ENCODE results near the gene ZBTB7C. TPM values are rescaled to one million over a fixed set of nuclear protein-coding genes. Genes with fewer than 3 reads are reported as not detected.

The ZBTB7C gene
- polyA plus RNA-seq, 6 donors from 2014 or later, result not detected

DNA sequence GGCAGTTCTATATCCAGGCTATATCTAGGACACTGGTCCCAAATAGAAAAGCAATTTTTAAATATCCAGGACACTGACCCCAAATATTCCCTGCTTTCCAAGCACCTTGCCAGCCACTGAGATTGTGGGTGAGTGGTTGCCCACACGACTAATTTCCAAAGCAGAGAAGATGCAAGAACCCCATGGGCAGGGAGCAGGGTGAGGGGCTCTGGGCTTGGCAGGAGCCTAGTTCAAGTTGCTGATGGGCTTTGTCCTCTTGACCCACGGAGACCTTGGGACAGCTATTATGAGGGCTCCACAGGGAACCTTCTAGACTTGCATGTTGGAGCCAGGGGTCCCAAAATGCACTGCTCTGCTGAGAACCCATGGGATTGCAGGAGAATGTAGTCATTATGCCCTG, 332.7 kb downstream of the ZBTB7C start:
- Mint-ChIP-seq H3K4me1 (no peaks in the 10 kb centered on the region), H3K27ac (no peak overlapping the region), H3K36me3 (no peaks in the 10 kb centered on the region), H3K27me3 (peaks cover 10 to 35% (median 34%) of the 10 kb centered on the region in 3 donors), H3K4me3 (no peak overlapping the region), H3K9me3 (peaks cover 0 to 2% (median 0%) of the 10 kb centered on the region in 7 donors)
- DNase-seq (no peak), ATAC-seq (ENCODE audit: low read depth in 2 of 2) (no peak)

DNA sequence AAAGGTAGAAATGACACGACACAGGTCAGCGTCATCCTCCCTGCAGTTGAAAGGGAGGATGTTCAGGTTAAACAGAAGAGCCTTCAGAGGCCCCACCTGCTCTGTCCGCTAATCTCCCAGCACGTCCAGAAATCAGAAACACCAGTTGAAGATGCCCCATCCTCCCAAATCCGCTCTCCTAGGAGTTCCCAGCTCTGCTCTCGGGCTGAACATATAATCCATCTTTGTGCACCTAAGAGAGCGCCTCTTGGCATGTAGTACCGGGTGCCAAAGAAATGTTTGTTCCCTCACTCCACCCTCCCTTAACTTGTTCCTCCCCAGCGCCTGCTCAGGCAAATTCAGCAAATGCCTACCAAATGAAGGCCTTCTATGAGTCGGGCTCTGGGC, 333.5 kb downstream of the ZBTB7C start:
- no peak overlapping the region for H3K27ac Mint-ChIP-seq
- DNase-seq (no peak), ATAC-seq (ENCODE audit: low read depth in 2 of 2) (no peak)
- peaks cover 10 to 43% (median 42%) of the 10 kb centered on the region in 3 donors for H3K27me3 Mint-ChIP-seq
- H3K4me1 Mint-ChIP-seq, result no peaks in the 10 kb centered on the region
- peaks cover 0 to 2% (median 0%) of the 10 kb centered on the region in 7 donors for H3K9me3 Mint-ChIP-seq
- peak overlapping the region in 1 of 8 donors; percentile 4 for H3K4me3 Mint-ChIP-seq
- H3K36me3 Mint-ChIP-seq, result no peaks in the 10 kb centered on the region

- Mint-ChIP-seq H3K9me3 (peaks cover 0 to 2% (median 0%) of the 10 kb centered on the region in 7 donors), H3K27ac (no peak overlapping the region), H3K36me3 (no peaks in the 10 kb centered on the region), H3K4me1 (no peaks in the 10 kb centered on the region), H3K27me3 (peaks cover 10 to 46% (median 45%) of the 10 kb centered on the region in 3 donors), H3K4me3 (no peak overlapping the region)
- ATAC-seq (ENCODE audit: low read depth in 2 of 2) (no peak), DNase-seq (no peak)
Observed at GRCh38 chr18:48074929-48075706, 334.1 kb downstream of the ZBTB7C start.

GRCh38 chr18:48073211-48073930, 335.8 kb downstream of the ZBTB7C start:
- DNase-seq, result no peak
- no peaks in the 10 kb centered on the region for H3K36me3 Mint-ChIP-seq
- H3K9me3 Mint-ChIP-seq, result peaks cover 0 to 2% (median 0%) of the 10 kb centered on the region in 7 donors
- ATAC-seq (ENCODE audit: low read depth in 2 of 2), result no peak
- no peak overlapping the region for H3K4me3 Mint-ChIP-seq
- H3K27ac Mint-ChIP-seq, result no peak overlapping the region
- H3K4me1 Mint-ChIP-seq, result no peaks in the 10 kb centered on the region
- H3K27me3 Mint-ChIP-seq, result peaks cover 16 to 60% (median 51%) of the 10 kb centered on the region in 3 donors

- H3K4me3 Mint-ChIP-seq, result no peak overlapping the region
- DNase-seq (no peak), ATAC-seq (ENCODE audit: low read depth in 2 of 2) (no peak)
- no peaks in the 10 kb centered on the region for H3K36me3 Mint-ChIP-seq
- peaks cover 16 to 56% (median 49%) of the 10 kb centered on the region in 3 donors for H3K27me3 Mint-ChIP-seq
- peaks cover 0 to 2% (median 0%) of the 10 kb centered on the region in 7 donors for H3K9me3 Mint-ChIP-seq
- H3K27ac Mint-ChIP-seq, result no peak overlapping the region
- H3K4me1 Mint-ChIP-seq, result no peaks in the 10 kb centered on the region
Observed at GRCh38 chr18:48072428-48073204, 336.6 kb downstream of the ZBTB7C start.

DNA sequence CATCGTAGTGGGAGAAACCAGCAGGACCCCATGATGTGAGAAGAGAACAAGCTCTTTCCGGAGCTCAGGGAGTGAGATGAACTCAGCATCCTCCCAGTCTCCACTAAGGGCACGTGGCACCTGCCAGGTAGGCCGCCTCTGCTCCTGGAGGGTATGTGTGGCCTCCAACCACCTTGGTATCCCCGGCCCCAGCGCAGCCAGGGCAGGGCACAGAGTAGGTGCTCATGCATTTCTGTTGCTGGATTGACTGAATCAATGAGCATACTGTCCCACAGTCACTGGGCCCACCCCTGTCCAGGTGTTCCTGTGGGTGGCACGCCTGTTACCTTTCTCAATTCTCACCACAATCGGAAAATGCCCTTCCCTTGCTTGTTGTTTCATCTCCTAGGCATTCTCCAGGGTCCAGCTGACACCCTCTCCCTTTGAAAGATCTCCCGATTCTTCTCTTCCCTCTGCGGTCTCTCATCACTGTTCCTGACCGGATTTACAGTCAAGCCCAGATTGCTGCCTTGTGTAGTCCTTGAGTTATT, 340.2 kb downstream of the ZBTB7C start:
- H3K27me3 Mint-ChIP-seq, result peaks cover 19 to 44% (median 40%) of the 10 kb centered on the region in 3 donors
- H3K4me1 Mint-ChIP-seq, result no peaks in the 10 kb centered on the region
- H3K9me3 Mint-ChIP-seq, result peaks cover 0 to 2% (median 0%) of the 10 kb centered on the region in 7 donors
- H3K4me3 Mint-ChIP-seq, result no peak overlapping the region
- peak overlapping the region in 1 of 6 donors; percentile 83 for H3K27ac Mint-ChIP-seq
- no peaks in the 10 kb centered on the region for H3K36me3 Mint-ChIP-seq
- no peak for ATAC-seq (ENCODE audit: low read depth in 2 of 2)
- no peak for DNase-seq

GRCh38 chr18:48066225-48066652, 342.9 kb downstream of the ZBTB7C start:
- no peaks in the 10 kb centered on the region for H3K9me3 Mint-ChIP-seq
- no peak overlapping the region for H3K27ac Mint-ChIP-seq
- H3K4me3 Mint-ChIP-seq, result no peak overlapping the region
- H3K4me1 Mint-ChIP-seq, result no peaks in the 10 kb centered on the region
- H3K36me3 Mint-ChIP-seq, result no peaks in the 10 kb centered on the region
- DNase-seq (no peak), ATAC-seq (ENCODE audit: low read depth in 2 of 2) (no peak)
- H3K27me3 Mint-ChIP-seq, result peaks cover 21 to 37% (median 26%) of the 10 kb centered on the region in 3 donors

DNA sequence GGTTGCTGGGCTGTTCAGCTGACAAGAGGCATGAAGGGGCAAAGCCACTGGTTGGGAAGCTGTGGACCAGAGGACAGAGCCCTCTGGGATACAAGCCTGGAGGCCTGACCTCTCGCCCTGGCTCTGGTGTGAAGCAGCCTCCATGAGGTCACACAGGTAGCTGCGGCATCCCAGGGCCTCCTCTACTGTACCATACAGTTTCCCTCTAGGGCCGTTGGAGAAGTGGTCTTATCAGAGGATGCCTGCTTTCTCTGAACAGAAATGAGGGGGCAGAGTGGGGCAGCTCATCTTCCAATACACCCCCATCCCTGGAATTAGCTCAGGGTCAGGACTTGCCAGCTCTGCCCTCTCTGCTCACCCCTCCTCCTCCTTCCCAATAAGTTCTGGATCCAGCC, 343.6 kb downstream of the ZBTB7C start:
- Mint-ChIP-seq H3K27me3 (peaks cover 19 to 37% (median 33%) of the 10 kb centered on the region in 3 donors), H3K9me3 (peaks cover 0 to 4% (median 0%) of the 10 kb centered on the region in 7 donors), H3K27ac (no peak overlapping the region), H3K4me3 (no peak overlapping the region), H3K4me1 (no peaks in the 10 kb centered on the region), H3K36me3 (no peaks in the 10 kb centered on the region)
- DNase-seq (no peak), ATAC-seq (ENCODE audit: low read depth in 2 of 2) (no peak)

DNA sequence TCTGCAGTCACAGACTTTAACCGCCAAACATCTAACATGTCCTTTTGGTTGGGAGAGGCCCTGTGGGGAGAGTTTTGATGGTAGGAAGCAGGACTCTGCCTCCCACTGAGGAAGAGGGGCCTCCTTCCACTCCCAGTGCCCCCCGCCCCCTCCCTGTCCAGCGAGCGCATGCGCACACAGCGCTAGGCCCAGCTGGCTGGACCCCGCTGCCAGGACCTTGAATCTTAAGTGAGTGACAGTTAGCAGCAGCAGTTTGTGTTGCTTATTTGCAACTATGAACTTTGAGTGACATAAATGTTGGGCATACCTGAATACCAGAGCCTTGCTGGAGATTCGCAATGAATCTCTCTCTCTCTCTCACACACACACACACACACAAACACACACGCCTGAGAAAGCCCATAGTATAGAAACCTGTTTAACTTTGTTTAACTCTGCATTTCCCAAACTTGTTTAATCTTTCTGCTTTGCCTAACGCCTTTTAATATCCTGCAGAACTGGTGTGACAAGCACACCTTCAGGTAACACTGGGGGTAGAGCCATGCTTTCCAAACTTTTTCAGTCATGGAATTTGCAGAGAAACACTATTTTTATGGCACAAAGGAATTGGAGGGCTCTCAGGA, 344.1 kb downstream of the ZBTB7C start:
- Mint-ChIP-seq H3K27ac (no peak overlapping the region), H3K36me3 (no peaks in the 10 kb centered on the region), H3K4me1 (no peaks in the 10 kb centered on the region), H3K9me3 (peaks cover 0 to 4% (median 0%) of the 10 kb centered on the region in 7 donors), H3K4me3 (no peak overlapping the region), H3K27me3 (peaks cover 24 to 38% (median 36%) of the 10 kb centered on the region in 3 donors)
- ATAC-seq (ENCODE audit: low read depth in 2 of 2) (no peak), DNase-seq (no peak)

- DNase-seq (no peak), ATAC-seq (ENCODE audit: low read depth in 2 of 2) (no peak)
- Mint-ChIP-seq H3K36me3 (no peaks in the 10 kb centered on the region), H3K27ac (no peak overlapping the region), H3K9me3 (peaks cover 0 to 8% (median 0%) of the 10 kb centered on the region in 7 donors), H3K4me3 (no peak overlapping the region), H3K27me3 (peaks cover 36 to 52% (median 44%) of the 10 kb centered on the region in 3 donors), H3K4me1 (no peaks in the 10 kb centered on the region)
Observed at GRCh38 chr18:48061781-48062570, 347.2 kb downstream of the ZBTB7C start.

DNA sequence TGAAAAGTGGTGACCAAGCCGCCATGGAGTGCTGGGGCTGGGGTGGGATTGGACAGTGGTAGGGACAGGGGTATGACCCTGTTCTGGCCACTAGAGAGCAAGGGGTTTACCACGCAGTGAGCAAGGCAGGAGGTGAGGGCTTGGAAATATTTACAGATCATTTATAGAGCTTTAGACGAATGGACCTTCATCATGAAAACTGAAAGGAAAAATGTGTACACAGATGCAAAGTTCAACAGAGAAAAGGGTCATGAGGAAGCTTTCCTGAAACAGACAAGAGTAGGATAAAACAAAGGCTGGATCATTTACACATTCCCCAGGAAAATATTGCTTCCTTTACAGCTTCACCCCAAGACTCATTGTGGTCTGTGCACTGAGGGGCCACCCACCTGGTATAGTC, 348.2 kb downstream of the ZBTB7C start:
- ATAC-seq (ENCODE audit: low read depth in 2 of 2), result no peak
- no peak for DNase-seq
- H3K27ac Mint-ChIP-seq, result peak overlapping the region in 1 of 6 donors; percentile 6
- H3K9me3 Mint-ChIP-seq, result peaks cover 0 to 8% (median 0%) of the 10 kb centered on the region in 7 donors
- H3K27me3 Mint-ChIP-seq, result peaks cover 36 to 56% (median 49%) of the 10 kb centered on the region in 3 donors
- H3K36me3 Mint-ChIP-seq, result no peaks in the 10 kb centered on the region
- no peak overlapping the region for H3K4me3 Mint-ChIP-seq
- H3K4me1 Mint-ChIP-seq, result no peaks in the 10 kb centered on the region

DNA sequence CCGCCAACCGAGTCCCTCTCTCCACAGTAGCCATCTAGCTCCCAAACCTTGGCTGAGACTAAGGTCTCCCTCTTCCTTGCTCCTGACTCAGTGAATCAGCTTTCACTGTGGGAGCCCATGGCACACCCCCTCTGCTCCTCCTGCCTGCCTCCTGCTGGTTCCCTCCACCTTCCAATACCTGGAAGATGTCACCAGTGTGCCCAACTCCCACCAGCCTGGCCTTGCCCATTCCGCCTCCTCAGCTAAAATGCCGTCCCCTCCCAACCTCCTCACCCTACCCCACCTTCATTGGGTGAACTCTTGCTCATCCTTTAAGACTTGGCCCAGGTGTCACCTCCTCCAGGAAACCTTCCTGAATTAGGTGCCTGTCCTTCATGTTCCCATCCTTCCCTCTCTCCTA, 348.8 kb downstream of the ZBTB7C start:
- Mint-ChIP-seq H3K27ac (no peak overlapping the region), H3K4me1 (no peaks in the 10 kb centered on the region), H3K4me3 (no peak overlapping the region), H3K27me3 (peaks cover 39 to 63% (median 53%) of the 10 kb centered on the region in 3 donors), H3K36me3 (no peaks in the 10 kb centered on the region), H3K9me3 (peaks cover 0 to 11% (median 0%) of the 10 kb centered on the region in 7 donors)
- ATAC-seq (ENCODE audit: low read depth in 2 of 2) (no peak), DNase-seq (no peak)
